GM12878 (cell line): Measurements from ENCODE around the gene RABEP1. TPM values are rescaled to one million over a fixed set of nuclear protein-coding genes. Genes with fewer than 3 reads are reported as not detected.

Experiments used
- ATAC-seq: fragments of 200-7000 bp; cut with Tn5 transposase; 3 replicates; pipeline ENCODE4 v1.9.1; 2020; ENCODE audit warnings: mild to moderate bottlenecking, moderate library complexity
- BruUV-seq: library from RNA; stranded (reverse); fragments of 400-500 nt; replicated peaks from 2 replicates; lab custom pipeline; 2021; lab: Mats Ljungman, UMichigan
- CTCF ChIA-PET: fragments of 300-600 bp; sonication (Branson Sonifier 250); formaldehyde crosslinking; extraction: SDS; loops from one replicate; lab custom pipeline; 2021; ENCODE audit warnings: inconsistent platforms; lab: Yijun Ruan, JAX
- POLR2A ChIA-PET: fragments of 350-600 bp; formaldehyde crosslinking; extraction: SDS; loops from one replicate; lab custom pipeline; 2021; ENCODE audit warnings: inconsistent platforms; lab: Charles Lee
- RAD21 ChIA-PET: fragments of 300-600 bp; sonication (Branson Sonifier 250); formaldehyde crosslinking; loops from one replicate; lab custom pipeline; 2023; ENCODE audit warnings: antibody characterized with exemption; ENCODE audit not compliant: unreplicated experiment; lab: Charles Lee
- SMC1A ChIA-PET: fragments of 300-600 bp; sonication (Branson Sonifier 250); formaldehyde crosslinking; loops from one replicate; lab custom pipeline; 2023; ENCODE audit not compliant: unreplicated experiment, uncharacterized antibody; lab: Charles Lee
- DNase-seq: peaks from one replicate; pipeline ENCODE4 v3.0.0-alpha.2; 2011; ENCODE audit warnings: low read depth, low spot score
- FAIRE-seq: peaks from 3 replicates; lab custom pipeline; 2011; peaks lifted over from hg19 to GRCh38; lab: Jason Lieb, UNC
- H2AFZ ChIP-seq: 2 replicates; pipeline ENCODE4 v1.6.0; 2011; ENCODE audit warnings: low read depth, low read length, control low read depth; ENCODE audit not compliant: control insufficient read depth
- H3K27ac ChIP-seq: 2 replicates; pipeline ENCODE4 v1.5.1; 2011; ENCODE audit warnings: control low read depth; ENCODE audit not compliant: control insufficient read depth, insufficient read depth
- H3K27me3 ChIP-seq, 2 experiments: replicated peaks in 1 of 2; 2 replicates each; pipeline versions ENCODE4 v1.6.0 to v1.6.1; 2011; ENCODE audit warnings: low read length in 1 of 2; ENCODE audit not compliant: control insufficient read depth in 2 of 2, insufficient read depth in 2 of 2
- H3K36me3 ChIP-seq, 2 experiments: 2 replicates each; pipeline ENCODE4 v1.5.1; 2011; ENCODE audit warnings: low read length in 1 of 2; ENCODE audit not compliant: control insufficient read depth in 2 of 2, insufficient read depth in 2 of 2
- H3K4me1 ChIP-seq: 2 replicates; pipeline ENCODE4 v1.6.1; 2011; ENCODE audit warnings: mild to moderate bottlenecking, low read length, moderate library complexity, mixed read lengths; ENCODE audit not compliant: control insufficient read depth, insufficient read depth
- H3K4me2 ChIP-seq: 2 replicates; pipeline ENCODE4 v1.6.0; 2011; ENCODE audit warnings: control low read depth; ENCODE audit not compliant: control insufficient read depth, insufficient read depth
- H3K4me3 ChIP-seq: fragments of 200-600 bp; sonication (generic); 2 replicates; pipeline ENCODE4 v1.5.1; 2016
- H3K79me2 ChIP-seq: 2 replicates; pipeline ENCODE4 v1.6.0; 2011; ENCODE audit warnings: low read length; ENCODE audit not compliant: control insufficient read depth, insufficient read depth
- H3K9ac ChIP-seq: 2 replicates; pipeline ENCODE4 v1.8.0; 2011; ENCODE audit warnings: low read length, control low read depth, mixed read lengths; ENCODE audit not compliant: control insufficient read depth, insufficient read depth
- H3K9me3 ChIP-seq: replicated peaks from 3 replicates; pipeline ENCODE4 v1.5.1; 2011; ENCODE audit warnings: mild to moderate bottlenecking, low read length; ENCODE audit not compliant: control insufficient read depth, insufficient read depth
- H4K20me1 ChIP-seq: 2 replicates; pipeline ENCODE4 v1.6.0; 2011; ENCODE audit not compliant: control insufficient read depth, insufficient read depth
- BHLHE40 ChIP-seq, 2 experiments: fragments of 450-650 bp in 1 of 2; IDR thresholded peaks; 2 replicates each; pipeline ENCODE4 v1.6.1; 2011 to 2017; ENCODE audit warnings: low read depth in 2 of 2, borderline replicate concordance in 1 of 2, improper control_type of control experiment in 1 of 2, low read length in 1 of 2, mild to moderate bottlenecking in 1 of 2
- EZH2 ChIP-seq: IDR thresholded peaks from 2 replicates; pipeline ENCODE4 v1.6.1; 2012; ENCODE audit warnings: low read depth, mild to moderate bottlenecking, control low read depth, inconsistent platforms, low read length, borderline replicate concordance; ENCODE audit not compliant: control insufficient read depth
- MTA3 ChIP-seq: IDR thresholded peaks from 2 replicates; pipeline ENCODE4 v1.6.1; 2012; ENCODE audit warnings: low read length, inconsistent platforms, borderline replicate concordance
- RCOR1 ChIP-seq: conservative IDR thresholded peaks from 2 replicates; pipeline ENCODE4 v1.6.1; 2012; ENCODE audit warnings: low read depth, low read length, improper control_type of control experiment
- TARDBP ChIP-seq: IDR thresholded peaks from 2 replicates; pipeline ENCODE4 v1.6.1; 2016; ENCODE audit warnings: borderline replicate concordance
- WGBS: methylation state at CpG from one replicate; pipeline ENCODE4 v1.1.6; 2016; ENCODE audit warnings: low lambda C conversion rate; ENCODE audit not compliant: insufficient replicate concordance, insufficient coverage; ENCODE audit errors: missing lambda C conversion rate; 5-methylcytosine and 5-hydroxymethylcytosine counted together
- in situ Hi-C: fragments of 300-500 bp; cut with MboI; formaldehyde crosslinking; loops from 9 replicates; pipeline ENCODE4 v1.14.3; 2018; ENCODE audit warnings: mixed read lengths
- intact Hi-C: fragments of 100-400 bp; cut with micrococcal nuclease; formaldehyde crosslinking; loops from one replicate; pipeline ENCODE4 v1.14.2; 2022; ENCODE audit not compliant: unreplicated experiment
- polyA plus RNA-seq, 11 experiments: library from polyadenylated mRNA; depleted of rRNA in 4 of 11; unstranded in 6 of 11; stranded (reverse) in 5 of 11; fragments of >200 nt; fragmentation: Nextera tagmentation in 4 of 11; fragmentation: Illumina TruSeq in 1 of 11; extraction: Ambion mirVana in 4 of 11; extraction: Trizol in 1 of 11; gene quantifications; 1 replicate in 1 of 11; 2 replicates in 10 of 11; pipeline versions ENCODE4 v1.2.1 to v1.2.3, GENCODE V29; 2011 to 2016; ENCODE audit warnings: inconsistent platforms in 2 of 11, missing spikeins in 2 of 11, low read depth in 1 of 11
- total RNA-seq, 4 experiments: library from RNA; depleted of rRNA in 3 of 4; stranded (reverse); fragments of >200 nt in 3 of 4; fragmentation: Illumina TruSeq in 1 of 4; extraction: Trizol in 1 of 4; gene quantifications; 2 replicates each; pipeline versions ENCODE4 v1.2.1 to v1.2.3, GENCODE V29; 2013 to 2021
- TF ChIP-seq, protein P1 (sequence below): IDR thresholded peaks from 2 replicates; pipeline ENCODE4 v1.6.1; 2011; ENCODE audit warnings: borderline replicate concordance, low read depth, mild to moderate bottlenecking, moderate library complexity, low read length; ENCODE audit not compliant: insufficient read depth, poor library complexity, severe bottlenecking

RABEP1 gene
- total and polyA plus RNA-seq, 10 of the 15 experiments (the other 5 are each of a cell fraction or from before 2014, with no cell fraction given), result 13.4 to 71.4 (median 59.8) TPM

- SMC1A ChIA-PET, result interaction anchor here (1.8 kb wide), 1 partner anchor 17 kb away, joined by 6 read pairs; no protein-coding TSS in a partner anchor
- POLR2A ChIA-PET, result interaction anchor here (1.5 kb wide), 1 partner anchor 10 kb away, joined by 3 read pairs; the partner anchor contains the start of gene RABEP1
- no peaks in the 10 kb centered on the region for H3K9me3 ChIP-seq
- intact Hi-C loops (no loop called here), in situ Hi-C loops (no loop called here)
- no peaks in the 10 kb centered on the region for H3K79me2 ChIP-seq
- CTCF ChIA-PET, result interaction anchor here (1.1 kb wide), 1 partner anchor 22 kb away, joined by 3 read pairs; no protein-coding TSS in a partner anchor
- H3K4me3 ChIP-seq, result no peak overlapping the region
- no peaks in the 10 kb centered on the region for H4K20me1 ChIP-seq
- RAD21 ChIA-PET, result no interaction called here
- no peak overlapping the region for H3K27ac ChIP-seq
- no TSS peak for BruUV-seq
- no peaks in the 10 kb centered on the region for H3K36me3 ChIP-seq
- TF ChIP-seq, protein P1, sequence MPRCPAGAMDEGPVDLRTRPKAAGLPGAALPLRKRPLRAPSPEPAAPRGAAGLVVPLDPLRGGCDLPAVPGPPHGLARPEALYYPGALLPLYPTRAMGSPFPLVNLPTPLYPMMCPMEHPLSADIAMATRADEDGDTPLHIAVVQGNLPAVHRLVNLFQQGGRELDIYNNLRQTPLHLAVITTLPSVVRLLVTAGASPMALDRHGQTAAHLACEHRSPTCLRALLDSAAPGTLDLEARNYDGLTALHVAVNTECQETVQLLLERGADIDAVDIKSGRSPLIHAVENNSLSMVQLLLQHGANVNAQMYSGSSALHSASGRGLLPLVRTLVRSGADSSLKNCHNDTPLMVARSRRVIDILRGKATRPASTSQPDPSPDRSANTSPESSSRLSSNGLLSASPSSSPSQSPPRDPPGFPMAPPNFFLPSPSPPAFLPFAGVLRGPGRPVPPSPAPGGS, result peak; percentile 71
- TF ChIP-seq MTA3 (no peak), EZH2 (no peak), TARDBP (no peak), RCOR1 (no peak), BHLHE40 (IDR thresholded peaks at IDR 0.05; ENCODE audit: borderline replicate concordance in 1 of 2, low read depth in 2 of 2, low read length in 1 of 2) (no peak)
- no peak overlapping the region for H3K9ac ChIP-seq
- no peaks in the 10 kb centered on the region for H3K27me3 ChIP-seq
- H2AFZ ChIP-seq, result no peak overlapping the region
- no peak overlapping the region for H3K4me2 ChIP-seq
- 70% methylated on average over 6 of the region's 6 CpGs for WGBS
- DNase-seq (no peak), FAIRE-seq (no peak), ATAC-seq (no peak)
- H3K4me1 ChIP-seq, result no peaks in the 10 kb centered on the region
Observed at GRCh38 chr17:5272322-5272721, 9.8 kb upstream of the RABEP1 start.
